HEK293T (cell line): Measurements from ENCODE around the gene SPRING1.
A peak's percentile ranks its signal among the peaks of the same experiment; 100 is the strongest.

ENCODE experiments used
- CTCF ChIA-PET: fragments of 350-600 bp; formaldehyde crosslinking; extraction: SDS; loops from one replicate; lab custom pipeline; 2021; ENCODE audit warnings: antibody characterized with exemption, inconsistent platforms; lab: Yijun Ruan, JAX
- POLR2A ChIA-PET: fragments of 350-600 bp; formaldehyde crosslinking; extraction: SDS; loops from one replicate; lab custom pipeline; 2020; ENCODE audit warnings: antibody characterized with exemption, inconsistent platforms; lab: Yijun Ruan, JAX
- DNase-seq: peaks from one replicate; pipeline ENCODE4 v3.0.0; 2012; ENCODE audit warnings: mixed read lengths; ENCODE audit errors: extremely low spot score
- CTBP1 ChIP-seq: fragments of 450-650 bp; IDR thresholded peaks from 2 replicates; pipeline ENCODE4 v1.6.1; 2016; ENCODE audit warnings: borderline replicate concordance
- FOXK2 ChIP-seq: fragments of 450-650 bp; IDR thresholded peaks from 2 replicates; pipeline ENCODE4 v1.6.1; 2016; ENCODE audit warnings: mild to moderate bottlenecking
- FOXM1 ChIP-seq: fragments of 450-650 bp; IDR thresholded peaks from 2 replicates; pipeline ENCODE4 v1.6.1; 2017; ENCODE audit warnings: mild to moderate bottlenecking, borderline replicate concordance
- HDGF ChIP-seq: fragments of 450-650 bp; IDR thresholded peaks from 2 replicates; pipeline ENCODE4 v1.6.1; 2017; ENCODE audit warnings: antibody characterized with exemption, borderline replicate concordance
- L3MBTL2 ChIP-seq: fragments of 450-650 bp; conservative IDR thresholded peaks from 2 replicates; pipeline ENCODE4 v1.6.1; 2016; ENCODE audit warnings: mild to moderate bottlenecking
- LEF1 ChIP-seq: fragments of 450-650 bp; IDR thresholded peaks from 2 replicates; pipeline ENCODE4 v1.6.1; 2017; ENCODE audit warnings: mild to moderate bottlenecking, borderline replicate concordance
- NFRKB ChIP-seq: fragments of 450-650 bp; IDR thresholded peaks from 2 replicates; pipeline ENCODE4 v1.6.1; 2016; ENCODE audit warnings: mild to moderate bottlenecking, moderate library complexity
- PKNOX1 ChIP-seq: fragments of 450-650 bp; IDR thresholded peaks from 2 replicates; pipeline ENCODE4 v1.6.1; 2016
- SP1 ChIP-seq: fragments of 450-650 bp; IDR thresholded peaks from 2 replicates; pipeline ENCODE4 v1.6.1; 2017
- TARDBP ChIP-seq: fragments of 450-650 bp; IDR thresholded peaks from 2 replicates; pipeline ENCODE4 v1.6.1; 2016
- ZNF384 ChIP-seq: fragments of 450-650 bp; IDR thresholded peaks from 2 replicates; pipeline ENCODE4 v1.6.1; 2016

The SPRING1 gene

GRCh38 chr12:116689979-116690744, 47.7 kb downstream of the SPRING1 start:
- TF ChIP-seq CTBP1 (no peak), TARDBP (no peak), PKNOX1 (peak; percentile 80)
- POLR2A ChIA-PET = no interaction called here
- CTCF ChIA-PET = interaction anchor here (0.8 kb wide), 1 partner anchor 707 kb away, joined by 3 read pairs; no protein-coding TSS in a partner anchor
- DNase-seq = no peak

- TF ChIP-seq FOXM1 = no peak
- no peak for TF ChIP-seq L3MBTL2
- no peak for TF ChIP-seq HDGF
- no peak for TF ChIP-seq FOXK2
- TF ChIP-seq SP1 = no peak
- TF ChIP-seq PKNOX1 = no peak
- TF ChIP-seq ZNF384 = no peak
- no peak for TF ChIP-seq TARDBP
- TF ChIP-seq NFRKB = no peak
- TF ChIP-seq LEF1 = no peak
- no peak for DNase-seq
- ChIA-PET POLR2A (no interaction called here), CTCF (interaction anchor here (0.8 kb wide), 1 partner anchor 706 kb away, joined by 3 read pairs; no protein-coding TSS in a partner anchor)
These were observed 48.3 kb downstream of the SPRING1 start for GRCh38 chr12:116689521-116689920.
